ENCODE results near the gene HIRIP3.
"Not testable (repeated sequence)": the region's sequence is repeated elsewhere in the genome, so short reads cannot be mapped to it uniquely, and the experiment has no call there.

Gene HIRIP3

DNA sequence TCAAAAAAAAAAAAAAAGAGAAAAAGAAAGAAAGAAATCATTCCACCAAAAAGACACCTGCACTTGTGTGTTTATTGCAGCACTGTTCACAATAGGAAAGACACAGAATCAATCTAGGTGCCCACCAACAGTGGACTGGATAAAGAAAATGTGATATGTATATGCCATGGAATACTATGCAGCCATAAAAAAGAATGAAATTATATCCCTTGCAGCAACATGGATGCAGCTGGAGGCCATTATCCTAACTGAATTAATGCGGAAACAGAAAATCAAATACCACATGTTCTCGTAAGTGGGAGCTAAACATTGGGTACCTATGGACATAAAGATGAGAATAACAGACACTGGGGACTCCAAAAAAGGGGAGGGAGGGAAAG is 21.9 kb upstream of the HIRIP3 start:
- no peak for FAIRE-seq
- no peak for DNase-seq (ENCODE audit: insufficient read length, low spot score)

DNA sequence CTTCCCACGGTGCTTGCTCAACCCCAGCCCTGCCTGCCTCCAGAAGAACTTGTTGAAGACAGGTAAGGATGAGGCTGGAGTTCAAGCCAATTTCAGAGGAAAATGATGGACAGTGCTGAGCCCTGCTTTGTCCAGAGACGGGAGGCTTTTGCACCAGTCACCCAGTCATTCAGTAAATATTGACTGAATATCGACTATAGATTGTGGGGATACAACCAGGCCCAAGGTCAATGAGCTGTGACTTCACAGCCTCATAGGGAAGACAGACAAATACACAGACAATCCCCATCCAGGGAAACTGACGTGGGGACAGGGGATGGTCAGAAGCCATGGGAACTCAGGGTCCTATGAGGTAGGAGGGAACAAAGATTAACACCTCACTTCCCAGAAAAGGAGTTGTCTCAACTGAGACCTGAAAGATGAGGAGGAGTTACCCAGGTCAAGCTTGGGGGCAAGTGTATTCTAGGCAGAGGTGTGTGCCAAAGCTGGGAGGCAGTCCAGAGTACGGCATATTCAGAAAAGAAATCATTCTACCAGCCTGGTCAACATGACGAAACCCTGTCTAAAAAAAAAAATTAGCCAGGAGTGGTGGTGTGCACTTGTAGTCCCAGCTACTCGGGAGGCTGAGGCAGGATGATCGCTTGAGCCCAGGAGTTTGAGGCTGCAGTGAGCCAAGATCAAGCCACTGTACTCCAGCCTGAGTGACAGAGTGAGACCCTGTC is 21.3 kb upstream of the HIRIP3 start:
- DNase-seq (ENCODE audit: insufficient read length, low spot score) = no peak

DNA sequence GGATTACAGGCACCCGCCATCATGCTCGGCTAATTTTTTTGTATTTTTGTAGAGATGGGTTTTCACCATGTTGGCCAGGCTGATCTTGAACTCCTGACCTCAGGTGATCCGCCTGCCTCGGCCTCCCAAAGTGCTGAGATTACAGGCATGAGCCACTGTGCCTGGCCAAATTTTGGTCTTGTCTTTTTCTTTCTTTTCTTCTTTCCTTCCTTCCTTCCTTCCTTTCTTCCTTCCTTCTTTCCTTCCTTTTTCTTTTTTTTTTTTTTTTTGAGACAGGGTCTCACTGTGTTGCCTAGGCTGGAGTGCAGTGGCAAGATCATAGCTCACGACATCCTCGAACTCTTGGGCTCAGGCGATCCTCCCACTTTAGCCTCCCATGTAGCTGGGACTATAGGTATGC is 20.0 kb upstream of the HIRIP3 start:
- not testable (repeated sequence) for FAIRE-seq; DNase-seq (ENCODE audit: insufficient read length, low spot score)

More for the DNA sequence above, 21.3 kb upstream of the HIRIP3 start:
- FAIRE-seq = no peak

DNA sequence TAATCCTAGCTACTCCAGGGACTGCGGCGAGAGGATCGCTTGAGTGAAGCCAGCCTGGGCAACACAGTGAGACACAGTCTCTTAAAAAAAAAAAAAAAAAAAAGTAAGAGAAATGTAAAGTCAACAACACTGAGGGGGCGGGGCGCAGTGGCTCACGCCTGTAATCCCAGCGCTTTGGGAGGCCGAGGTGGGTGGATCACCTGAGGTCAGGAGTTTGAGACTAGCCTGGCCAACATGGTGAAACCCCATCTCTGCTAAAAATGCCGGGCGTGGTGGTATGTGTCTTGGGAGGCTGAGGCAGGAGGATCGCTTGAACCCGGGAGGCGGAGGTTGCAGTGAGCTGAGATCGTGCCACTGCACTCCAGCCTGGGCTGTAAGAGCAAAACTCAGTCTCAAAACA is 17.2 kb upstream of the HIRIP3 start:
- not testable (repeated sequence) for FAIRE-seq; DNase-seq (ENCODE audit: insufficient read length, low spot score)

DNA sequence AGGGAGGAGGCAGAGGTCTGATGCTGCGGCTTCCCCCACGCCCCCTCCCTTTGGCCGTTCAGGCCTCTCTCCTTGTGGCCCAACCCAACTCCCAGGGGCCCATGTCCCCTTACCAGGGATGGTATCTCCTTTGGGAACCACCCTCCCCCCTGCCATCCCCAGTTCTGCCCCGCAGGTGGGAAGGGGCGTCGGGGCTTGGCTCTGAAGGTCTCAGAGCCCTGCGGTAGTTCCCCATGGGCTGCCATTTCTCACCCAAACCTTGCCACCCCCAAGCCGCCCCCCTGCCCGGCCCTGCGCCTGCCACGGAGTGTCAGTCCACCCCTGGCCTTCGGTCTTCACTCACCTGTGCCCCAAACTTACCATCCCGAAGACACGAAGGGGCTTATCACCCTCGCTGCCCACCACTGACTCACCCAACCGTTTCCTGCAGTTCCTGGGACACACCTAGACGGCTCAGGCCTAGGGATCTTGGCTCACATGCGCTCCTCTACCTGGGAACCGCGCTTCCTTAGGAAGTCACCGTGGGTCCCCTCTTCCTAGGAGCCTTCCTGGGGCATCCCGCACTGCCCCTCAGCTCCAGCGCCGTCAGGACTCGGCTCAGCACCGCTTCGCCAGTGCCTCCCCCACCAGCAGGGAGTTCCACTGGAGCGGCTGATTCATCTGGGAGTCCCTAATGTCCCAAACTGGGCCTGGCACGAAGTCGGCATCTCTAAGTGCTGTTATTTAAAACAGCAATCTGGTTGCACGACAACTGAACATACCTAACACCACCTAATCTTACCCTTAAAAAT is 16.5 kb upstream of the HIRIP3 start:
- DNase-seq (ENCODE audit: insufficient read length, low spot score) (no peak), FAIRE-seq (no peak)

DNA sequence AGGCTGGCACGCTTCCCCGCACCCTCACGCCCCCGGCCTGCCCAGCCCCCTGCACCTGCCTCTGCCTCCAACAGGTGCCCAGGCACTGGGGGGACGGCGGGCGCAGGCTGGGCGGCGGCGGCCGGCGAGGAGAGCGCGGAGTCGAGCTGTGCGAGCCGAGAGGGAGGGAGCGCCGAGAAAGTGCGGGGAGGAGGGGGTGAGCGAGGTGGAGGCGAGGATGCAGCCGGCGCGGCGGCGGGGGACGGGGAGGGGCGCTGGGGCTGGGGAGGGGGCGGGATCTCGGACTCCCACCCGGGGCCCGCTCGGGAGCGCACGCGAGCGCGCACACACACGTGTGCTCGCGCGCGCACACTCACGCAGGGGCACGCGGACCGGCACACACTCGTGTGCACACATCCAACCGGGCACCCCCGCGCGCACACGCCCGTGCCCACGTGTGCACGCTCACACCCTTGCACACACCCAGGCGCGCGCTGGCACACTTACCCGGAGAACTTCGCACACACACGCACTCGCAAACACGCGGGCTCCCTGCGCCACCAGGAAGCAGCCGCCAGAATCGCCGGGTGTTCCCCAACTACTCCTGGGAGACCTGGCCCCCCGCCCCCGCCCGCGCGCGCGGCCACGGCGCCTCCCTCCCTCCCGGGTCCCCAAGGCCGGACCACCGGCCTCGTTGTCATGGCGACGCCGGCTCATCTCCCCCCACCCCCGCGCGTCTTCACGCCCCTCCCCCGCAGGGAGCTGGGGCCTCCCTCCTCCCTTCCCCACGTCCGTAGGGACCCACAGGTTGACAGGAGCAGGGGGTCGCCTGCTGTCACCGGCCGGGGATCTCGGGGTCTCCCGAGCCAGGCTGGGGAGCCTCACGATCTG is 15.7 kb upstream of the HIRIP3 start, which contains the start of gene DOC2A:
Gene DOC2A (minus strand): TSS at position 184 of the 870 bp plus-strand sequence. CDS start 805 bp downstream, outside the sequence.
- no peak for FAIRE-seq

DNA sequence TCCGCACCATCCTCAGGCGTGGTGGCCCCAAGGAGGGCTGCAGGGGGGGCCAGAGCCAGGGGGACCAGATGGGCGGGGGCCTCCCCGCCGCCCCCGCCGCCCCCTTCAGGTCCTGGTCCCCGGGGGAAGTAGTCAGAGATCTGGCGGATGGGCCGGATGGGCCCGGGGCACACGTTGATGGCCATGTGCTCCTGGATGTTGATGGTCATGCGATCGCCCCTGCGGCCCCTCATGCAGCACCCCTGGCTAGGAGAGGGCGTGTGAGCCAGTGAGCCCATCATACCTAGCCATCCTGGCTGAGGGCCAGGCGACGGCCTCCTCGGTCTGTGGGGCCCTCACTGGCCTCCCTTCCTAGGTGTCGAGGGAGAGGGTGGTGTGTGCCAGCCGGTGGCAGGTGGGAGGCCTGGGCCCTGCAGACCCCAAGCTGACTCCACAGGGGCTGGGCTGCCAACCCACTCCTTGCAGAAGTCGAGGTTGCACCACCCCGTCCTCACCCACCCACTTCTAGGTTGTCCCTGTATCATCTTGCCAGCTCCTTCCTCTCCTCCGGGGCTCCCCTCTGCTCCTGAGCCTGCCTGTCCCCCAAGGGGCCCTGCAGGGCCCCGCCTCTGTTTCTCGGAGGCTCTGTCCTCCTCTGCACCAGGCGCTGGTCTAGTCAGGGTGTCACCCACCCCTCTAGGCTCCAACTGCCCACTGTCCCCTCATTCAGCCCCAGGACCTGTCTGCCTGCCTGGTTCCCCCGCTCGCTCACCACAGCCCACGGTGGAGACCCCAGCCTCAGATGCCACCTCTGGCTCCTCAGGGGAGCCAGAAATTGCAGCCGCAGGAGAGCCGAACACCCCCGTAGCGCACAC is 14.8 kb upstream of the HIRIP3 start:
- FAIRE-seq (no peak), DNase-seq (ENCODE audit: insufficient read length, low spot score) (no peak)

More for the DNA sequence above, 15.7 kb upstream of the HIRIP3 start, which contains the start of gene DOC2A:
- DNase-seq (ENCODE audit: insufficient read length, low spot score) = no peak

DNA sequence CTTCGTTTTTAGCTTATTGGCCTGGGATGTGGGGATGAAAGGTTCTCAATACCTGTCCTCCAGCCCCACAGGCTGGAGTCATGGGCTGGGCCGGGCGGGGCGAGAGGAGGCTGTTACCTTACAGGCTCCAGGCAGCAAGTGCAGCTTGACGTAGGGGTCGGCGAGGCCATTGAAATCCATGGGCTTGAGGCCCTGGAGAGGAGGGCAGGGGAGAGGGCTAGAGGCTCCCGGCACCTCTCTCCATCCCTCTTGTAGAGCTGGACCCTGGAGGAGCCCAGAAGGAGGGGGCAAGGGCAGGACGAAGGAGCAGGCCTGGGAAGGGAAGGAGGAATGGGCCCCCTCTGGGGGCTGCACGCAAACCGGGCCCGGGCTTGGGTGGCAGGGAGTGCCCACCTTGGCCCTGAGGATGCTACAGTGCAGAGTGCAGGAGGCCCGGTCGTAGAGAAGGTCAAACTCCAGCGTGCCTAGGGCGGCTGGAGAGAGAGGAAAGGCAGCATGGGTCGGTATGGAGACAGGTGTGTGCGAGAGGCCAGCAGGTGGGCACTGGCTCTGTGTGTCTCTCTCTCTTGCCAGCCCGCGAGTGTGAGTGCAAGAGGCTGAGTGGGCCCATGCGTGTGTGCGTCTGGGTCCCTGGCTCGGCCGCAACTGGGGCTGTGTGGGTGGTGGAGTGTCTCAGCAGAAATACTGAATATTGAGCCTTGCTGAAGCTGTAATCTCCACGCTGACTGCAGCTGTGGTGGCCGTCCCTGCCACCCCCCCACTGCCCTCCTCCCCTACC is 13.9 kb upstream of the HIRIP3 start:
- no peak for DNase-seq (ENCODE audit: insufficient read length, low spot score)
- FAIRE-seq = no peak

DNA sequence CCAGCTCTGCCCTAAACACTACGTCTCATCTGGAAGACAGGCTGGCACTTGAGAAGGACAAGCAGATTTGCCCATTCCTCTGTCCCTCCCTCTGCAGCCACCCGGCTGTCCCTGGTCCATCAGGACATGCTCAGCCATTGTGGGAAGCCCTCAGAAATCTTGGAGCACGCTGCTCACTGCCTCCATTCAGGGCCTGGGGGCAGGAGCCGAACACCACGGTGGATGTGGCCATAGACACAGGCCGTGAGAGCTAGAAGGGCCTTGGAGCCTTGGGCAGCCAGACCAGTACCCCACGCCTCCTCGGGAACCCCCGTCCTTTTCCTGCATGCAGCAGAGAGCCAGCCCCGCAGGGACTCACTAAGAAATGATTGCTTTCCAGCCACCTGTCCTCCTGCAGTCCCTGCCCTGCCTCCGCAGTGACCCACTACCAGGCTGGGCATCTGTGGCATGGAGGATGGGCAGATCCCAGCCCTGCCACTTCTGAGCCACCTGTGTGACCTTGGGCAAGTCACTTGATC is 12.0 kb upstream of the HIRIP3 start:
- FAIRE-seq (no peak), DNase-seq (ENCODE audit: insufficient read length, low spot score) (no peak)

DNA sequence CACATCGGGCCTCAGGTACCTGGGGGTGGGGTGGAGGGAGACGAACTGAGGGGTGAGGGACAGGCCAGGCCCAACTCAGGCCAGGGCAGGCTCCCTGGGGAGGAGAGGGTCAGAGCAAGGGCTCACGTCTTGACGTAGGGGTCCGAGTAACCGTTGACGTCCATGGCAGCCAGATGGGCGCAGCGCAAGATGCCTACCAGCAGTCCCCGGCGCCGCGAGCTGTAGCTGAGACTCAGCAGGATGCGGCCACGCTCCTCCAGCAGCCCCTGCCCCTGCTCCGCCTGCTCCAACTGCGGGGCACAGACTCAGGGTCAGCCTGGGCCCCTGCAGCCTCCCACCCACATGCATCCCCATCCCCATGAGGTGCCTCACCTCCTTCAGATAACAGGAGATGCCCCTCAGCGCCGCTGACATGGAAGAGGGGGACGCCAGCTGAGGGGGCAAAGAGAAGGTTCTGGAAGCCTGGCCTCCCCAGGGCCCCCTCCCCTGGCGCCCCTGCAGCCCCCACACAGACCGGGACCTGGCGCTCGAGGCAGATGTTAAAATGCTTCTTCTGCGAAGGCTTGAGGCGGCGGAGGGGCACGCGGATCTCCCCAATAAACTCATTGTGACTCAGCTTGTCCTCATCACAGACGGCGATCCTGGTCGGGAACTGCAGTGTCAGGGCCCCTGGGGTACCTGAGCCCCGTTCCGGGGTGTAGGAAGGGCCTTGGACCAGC is 11.4 kb upstream of the HIRIP3 start:
- DNase-seq (ENCODE audit: insufficient read length, low spot score) = no peak
- no peak for FAIRE-seq

DNA sequence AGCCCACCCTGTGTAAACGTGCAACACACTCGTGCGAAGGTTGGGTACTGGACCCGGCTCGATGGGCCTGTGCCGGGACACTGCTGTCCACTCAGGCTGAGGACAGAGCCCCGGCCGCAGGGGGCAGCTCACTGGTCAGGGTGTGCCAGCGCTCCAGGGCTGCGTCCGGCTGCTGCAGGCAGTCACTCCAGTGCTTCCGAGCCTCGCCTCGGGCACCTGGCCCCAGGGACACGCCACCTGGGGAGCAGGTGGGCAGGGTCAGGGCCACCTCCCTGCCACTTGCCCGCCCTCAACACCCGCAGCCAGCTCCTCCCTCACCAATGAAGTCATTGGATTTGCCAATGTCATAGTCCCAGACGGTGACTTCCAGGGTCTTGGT is 10.7 kb upstream of the HIRIP3 start:
- no peak for FAIRE-seq
- DNase-seq (ENCODE audit: insufficient read length, low spot score) = no peak

DNA sequence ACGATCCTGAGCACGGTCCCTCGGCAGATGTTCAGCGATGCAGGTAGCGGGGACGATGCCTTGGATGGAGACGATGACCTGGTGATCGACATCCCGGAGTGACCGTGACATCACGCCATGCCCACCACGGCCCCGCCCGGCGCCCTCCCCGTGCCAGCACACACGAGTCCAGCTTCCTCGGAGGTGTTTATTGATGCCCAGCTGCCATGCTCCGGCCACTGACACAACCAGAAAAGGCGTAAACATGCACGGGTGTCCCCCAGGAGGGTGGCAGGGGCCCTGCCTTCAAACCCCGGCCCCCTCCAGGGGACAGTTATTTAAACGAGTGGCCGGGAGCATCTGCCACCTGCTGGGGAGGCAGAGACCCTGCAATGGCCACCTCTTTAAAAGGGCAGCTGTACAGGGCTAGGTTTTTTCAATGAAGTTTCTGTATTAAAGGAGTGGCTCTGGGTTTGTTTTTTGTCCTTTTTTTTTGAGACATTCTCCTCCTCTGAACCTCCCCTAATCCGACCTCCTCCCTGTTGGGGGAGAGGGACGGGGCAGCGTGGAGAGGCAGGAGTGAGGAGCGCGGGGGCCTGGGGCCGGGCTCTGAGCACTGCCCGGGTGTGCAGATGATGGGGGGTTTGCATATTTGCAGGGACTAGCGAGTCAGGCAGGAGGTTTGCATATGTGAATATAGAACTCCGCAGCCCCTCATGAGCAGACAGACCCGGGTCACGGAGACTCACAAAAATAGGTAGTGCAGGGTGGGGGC is 10.1 kb upstream of the HIRIP3 start:
- FAIRE-seq (peak; percentile 45), DNase-seq (ENCODE audit: insufficient read length, low spot score) (peak; percentile 84)

DNA sequence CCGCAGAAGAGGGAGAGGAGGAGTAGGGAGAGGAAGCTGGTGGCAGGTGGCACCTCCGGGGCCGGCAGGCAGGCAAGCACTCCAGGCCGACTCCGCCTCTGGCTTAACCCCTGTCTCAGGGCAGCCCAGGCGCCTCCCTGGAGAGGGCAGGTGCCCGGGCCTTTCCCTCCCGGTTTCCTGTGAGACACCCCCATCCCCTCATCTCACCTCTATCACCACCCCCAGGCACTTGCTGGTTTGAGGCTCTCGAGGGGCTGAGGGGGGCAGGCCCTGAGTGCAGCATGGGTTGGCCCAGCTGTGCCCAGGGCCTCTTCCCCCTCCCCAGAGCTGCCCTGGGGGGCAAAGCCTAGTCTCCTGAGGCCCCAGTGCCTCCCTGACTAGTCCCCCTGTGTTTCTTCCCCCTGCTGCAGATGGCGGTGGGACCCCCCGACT is 9.4 kb upstream of the HIRIP3 start:
- FAIRE-seq (no peak), DNase-seq (ENCODE audit: insufficient read length, low spot score) (no peak)

DNA sequence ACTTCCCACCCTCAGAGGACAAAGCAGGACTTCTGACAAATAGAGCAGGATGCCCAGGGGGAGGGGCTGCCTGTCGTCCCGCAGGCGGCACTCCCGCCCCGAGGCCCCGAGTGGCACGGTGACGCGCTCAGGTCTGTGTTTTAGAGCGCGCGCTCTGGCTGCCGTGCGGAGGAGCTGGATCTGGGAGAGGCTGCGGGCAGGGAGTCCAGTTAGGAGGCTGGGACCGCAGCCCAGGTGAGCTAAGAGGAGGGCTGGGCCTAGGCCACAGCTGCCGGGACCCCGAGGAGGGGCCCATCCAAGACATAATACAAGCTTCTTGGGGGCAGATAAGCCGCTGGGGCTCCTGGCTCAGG is 9.0 kb upstream of the HIRIP3 start:
- FAIRE-seq (no peak), DNase-seq (ENCODE audit: insufficient read length, low spot score) (no peak)

DNA sequence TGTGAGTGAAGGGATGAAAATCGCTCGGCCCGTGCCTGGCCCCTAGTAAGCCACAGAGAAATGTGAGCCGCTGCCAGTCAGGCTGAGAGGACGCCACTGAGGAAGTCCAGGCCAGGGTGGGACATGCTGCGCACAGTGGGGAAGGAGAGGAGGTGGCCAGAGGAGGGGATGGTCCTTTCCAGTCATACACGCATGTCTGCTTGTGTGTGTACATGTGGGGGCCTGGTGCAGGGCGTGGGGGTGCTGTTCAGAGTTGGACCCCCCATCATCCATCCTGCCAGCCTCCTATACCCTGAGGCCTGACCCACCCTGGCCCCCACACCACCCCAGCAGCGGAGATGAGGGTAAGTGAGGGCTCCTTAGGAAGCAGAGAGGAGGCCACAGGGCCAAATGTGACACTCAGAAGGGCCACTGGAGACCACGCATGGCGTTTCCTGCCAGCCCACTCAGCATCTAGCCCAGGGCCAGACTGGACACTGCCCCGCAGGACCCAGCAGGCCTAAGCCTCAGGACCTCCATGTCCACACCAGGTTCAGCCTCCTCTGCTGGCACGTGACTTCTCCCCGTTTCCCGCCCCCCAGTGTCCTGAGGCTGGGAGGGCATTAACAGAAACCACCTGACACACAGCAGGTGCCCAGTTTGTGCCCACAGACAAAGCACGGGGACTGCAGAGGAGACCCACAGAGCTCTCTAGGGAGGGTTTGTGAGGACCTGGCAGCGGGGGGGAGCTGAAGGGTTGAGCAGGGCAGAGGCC is 8.4 kb upstream of the HIRIP3 start:
- DNase-seq (ENCODE audit: insufficient read length, low spot score) (no peak), FAIRE-seq (no peak)

DNA sequence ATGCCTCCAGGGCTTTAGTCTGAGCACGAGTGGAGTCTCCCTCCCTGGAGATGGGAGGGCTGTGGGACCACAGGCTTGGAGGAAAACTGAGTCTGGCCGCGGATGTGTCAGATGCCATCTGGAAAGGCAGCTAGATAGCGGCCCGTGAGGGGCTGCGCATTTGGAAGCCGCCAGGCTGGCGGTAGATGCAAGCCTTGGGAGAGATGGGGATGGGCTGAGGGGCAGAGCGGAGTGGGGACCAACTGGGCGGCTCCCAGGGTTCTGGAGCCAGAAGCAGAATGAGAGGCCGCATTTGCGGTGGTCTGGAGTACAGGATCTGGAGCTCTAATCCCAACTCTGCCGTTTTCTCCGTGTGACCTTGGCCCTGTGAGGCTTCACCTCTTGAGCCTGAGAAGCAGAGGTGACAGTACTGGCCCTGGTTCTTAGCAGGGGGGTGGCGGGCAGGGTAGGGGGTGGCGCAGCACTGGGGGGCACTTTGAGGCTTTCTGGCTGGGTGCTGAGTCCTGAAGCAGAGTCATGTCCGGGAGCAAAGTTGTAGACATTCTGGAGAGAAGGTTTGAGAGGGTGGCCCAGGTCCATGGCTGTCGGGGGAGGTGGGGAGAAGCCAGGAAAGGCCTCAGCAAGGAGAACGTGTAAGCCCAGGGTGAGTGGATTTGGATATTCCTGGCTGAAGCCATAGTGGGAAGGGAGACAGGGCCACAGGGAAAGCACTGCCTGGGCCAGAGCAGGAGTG is 7.4 kb upstream of the HIRIP3 start:
- FAIRE-seq (no peak), DNase-seq (ENCODE audit: insufficient read length, low spot score) (no peak)
